Right lobe of liver (tissue), 4 donors: ENCODE measurements around the gene C2orf69.

Experiments used
- POLR2A ChIP-seq: fragments of 450-650 bp; IDR thresholded peaks from one replicate; pipeline ENCODE4 v1.6.1; 2017; ENCODE audit warnings: antibody characterized with exemption, mild to moderate bottlenecking
- TF ChIP-seq, protein P1 (sequence below), 4 donors: fragments of 200-600 bp in 3 of 4; fragments of 450-650 bp in 1 of 4; IDR thresholded peaks; one replicate each; pipeline versions ENCODE4 v1.5.1 to v1.8.0; 2016 to 2022; ENCODE audit warnings: antibody characterized with exemption in 4 of 4, mild to moderate bottlenecking in 2 of 4
- donor health status: DM: no; HTN: no; CAD: no.
- donor health status: DM: no; HTN: no; CAD: no.
- donor health status: DM: no; HTN: yes; CAD: no.

GRCh38 chr2:199923924-199924323 is 12.8 kb downstream of the C2orf69 start:
- TF ChIP-seq POLR2A: no peak
- TF ChIP-seq, protein P1, sequence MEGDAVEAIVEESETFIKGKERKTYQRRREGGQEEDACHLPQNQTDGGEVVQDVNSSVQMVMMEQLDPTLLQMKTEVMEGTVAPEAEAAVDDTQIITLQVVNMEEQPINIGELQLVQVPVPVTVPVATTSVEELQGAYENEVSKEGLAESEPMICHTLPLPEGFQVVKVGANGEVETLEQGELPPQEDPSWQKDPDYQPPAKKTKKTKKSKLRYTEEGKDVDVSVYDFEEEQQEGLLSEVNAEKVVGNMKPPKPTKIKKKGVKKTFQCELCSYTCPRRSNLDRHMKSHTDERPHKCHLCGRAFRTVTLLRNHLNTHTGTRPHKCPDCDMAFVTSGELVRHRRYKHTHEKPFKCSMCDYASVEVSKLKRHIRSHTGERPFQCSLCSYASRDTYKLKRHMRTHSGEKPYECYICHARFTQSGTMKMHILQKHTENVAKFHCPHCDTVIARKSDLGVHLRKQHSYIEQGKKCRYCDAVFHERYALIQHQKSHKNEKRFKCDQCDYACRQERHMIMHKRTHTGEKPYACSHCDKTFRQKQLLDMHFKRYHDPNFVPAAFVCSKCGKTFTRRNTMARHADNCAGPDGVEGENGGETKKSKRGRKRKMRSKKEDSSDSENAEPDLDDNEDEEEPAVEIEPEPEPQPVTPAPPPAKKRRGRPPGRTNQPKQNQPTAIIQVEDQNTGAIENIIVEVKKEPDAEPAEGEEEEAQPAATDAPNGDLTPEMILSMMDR (IDR thresholded peaks at IDR 0.05): no peak
